ENCODE results near the gene OS9. TPM values are rescaled to one million over a fixed set of nuclear protein-coding genes. Genes with fewer than 3 reads are reported as not detected.
A peak's percentile ranks its signal among the peaks of the same experiment; 100 is the strongest.

The OS9 gene
- total RNA-seq, 1 experiment from 2014 or later: 145 TPM

- peaks cover 50% of the 10 kb centered on the region for H3K27me3 ChIP-seq (ENCODE audit: low read length)
- ATAC-seq (peak; percentile 65), DNase-seq (peak; percentile 45)
- H3K4me1 ChIP-seq (ENCODE audit: insufficient read depth, low read length): peaks cover 17% of the 10 kb centered on the region
- no peaks in the 10 kb centered on the region for H3F3A ChIP-seq (ENCODE audit: low read length, unreplicated experiment)
- H3K27ac ChIP-seq (ENCODE audit: low read length): no peak overlapping the region
- POLR2A ChIA-PET (ENCODE audit: unreplicated experiment): no interaction called here
- H3K4me3 ChIP-seq (ENCODE audit: low read length): peak overlapping the region; percentile 64
- intact Hi-C loops (cut with micrococcal nuclease): no loop called here
- peak; percentile 44 for TF ChIP-seq CTCF (conservative IDR thresholded peaks at IDR 0.05; ENCODE audit: low read depth, low read length)
- no peak for TF ChIP-seq EZH2phosphoT487 (IDR thresholded peaks at IDR 0.05; ENCODE audit: borderline replicate concordance, low read length)
- no peak for TF ChIP-seq EZH2 (IDR thresholded peaks at IDR 0.05; ENCODE audit: low read length, unreplicated experiment)
- H3K79me2 ChIP-seq (ENCODE audit: low read length): no peaks in the 10 kb centered on the region
- no peaks in the 10 kb centered on the region for H3K9me2 ChIP-seq (replicated peaks; ENCODE audit: low read length)
- H4K20me1 ChIP-seq (ENCODE audit: low read length): no peaks in the 10 kb centered on the region
- peak overlapping the region; percentile 87 for H3K4me2 ChIP-seq (ENCODE audit: low read length)
- no peaks in the 10 kb centered on the region for H3K36me3 ChIP-seq (ENCODE audit: low read depth, low read length)
- H3K9me3 ChIP-seq (ENCODE audit: low read length): no peaks in the 10 kb centered on the region
- no peak overlapping the region for H3K9ac ChIP-seq (ENCODE audit: low read length)
- BruUV-seq (replicated peaks): no TSS peak
- peak overlapping the region; percentile 73 for H2AFZ ChIP-seq (ENCODE audit: low read length)
- CTCF ChIA-PET: interaction anchor here (2.0 kb wide), 1 partner anchor 10 kb away, joined by 9 read pairs; no protein-coding TSS in a partner anchor
Observed at GRCh38 chr12:57735952-57736740, 42.2 kb downstream of the OS9 start.

GRCh38 chr12:57736741-57737466 is 43.0 kb downstream of the OS9 start:
- no peak overlapping the region for H3K9ac ChIP-seq (ENCODE audit: low read length)
- peaks cover 50% of the 10 kb centered on the region for H3K27me3 ChIP-seq (ENCODE audit: low read length)
- H3K79me2 ChIP-seq (ENCODE audit: low read length): no peaks in the 10 kb centered on the region
- H3F3A ChIP-seq (ENCODE audit: low read length, unreplicated experiment): no peaks in the 10 kb centered on the region
- intact Hi-C loops (cut with micrococcal nuclease): no loop called here
- H3K27ac ChIP-seq (ENCODE audit: low read length): no peak overlapping the region
- DNase-seq (no peak), ATAC-seq (peak; percentile 18)
- peak overlapping the region; percentile 73; the same call in 1 of the 2 replicates for H2AFZ ChIP-seq (ENCODE audit: low read length)
- TF ChIP-seq CTCF (conservative IDR thresholded peaks at IDR 0.05; ENCODE audit: low read depth, low read length): no peak
- peak; percentile 18; the same call in 1 of the 2 replicates for TF ChIP-seq EZH2phosphoT487 (IDR thresholded peaks at IDR 0.05; ENCODE audit: borderline replicate concordance, low read length)
- no peaks in the 10 kb centered on the region for H4K20me1 ChIP-seq (ENCODE audit: low read length)
- POLR2A ChIA-PET (ENCODE audit: unreplicated experiment): no interaction called here
- H3K9me2 ChIP-seq (replicated peaks; ENCODE audit: low read length): no peaks in the 10 kb centered on the region
- H3K4me3 ChIP-seq (ENCODE audit: low read length): peak overlapping the region; percentile 64
- no peaks in the 10 kb centered on the region for H3K9me3 ChIP-seq (ENCODE audit: low read length)
- peaks cover 17% of the 10 kb centered on the region for H3K4me1 ChIP-seq (ENCODE audit: insufficient read depth, low read length)
- no TSS peak for BruUV-seq (replicated peaks)
- peak overlapping the region; percentile 87 for H3K4me2 ChIP-seq (ENCODE audit: low read length)
- H3K36me3 ChIP-seq (ENCODE audit: low read depth, low read length): no peaks in the 10 kb centered on the region
- CTCF ChIA-PET: interaction anchor here (0.6 to 2.0 kb wide), 2 partner anchors 11 to 214 kb away, joined by 9 to 12 read pairs; no protein-coding TSS in a partner anchor

Measured in PC-3 (cell line).